ENCODE results near the gene CEP112.

DNA sequence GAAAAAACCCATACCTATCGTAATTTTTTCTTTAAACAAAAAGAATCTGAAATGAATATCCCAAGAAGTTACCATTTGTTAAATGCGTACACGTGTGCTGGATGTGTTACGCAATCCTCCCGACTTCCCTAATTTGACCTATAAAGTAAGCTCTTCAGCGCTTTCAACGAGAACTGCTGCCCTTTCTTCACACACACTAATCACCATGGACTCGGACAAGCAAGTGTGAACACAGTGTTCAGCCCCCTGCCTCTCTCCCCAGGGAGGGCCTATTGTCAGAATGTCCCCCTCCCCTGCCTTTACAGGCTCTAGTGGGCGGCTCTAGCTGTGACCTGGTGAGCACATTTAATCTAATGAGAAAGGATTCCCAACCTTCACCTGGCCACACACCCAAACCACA, 216.1 kb downstream of the CEP112 start:
- no peak for TF ChIP-seq POLR2A (IDR thresholded peaks at IDR 0.05; ENCODE audit: low read depth, low read length)
- no peak for TF ChIP-seq POLR2AphosphoS5 (IDR thresholded peaks at IDR 0.05; ENCODE audit: low read depth, low read length)

Measured in GM12891 (cell line).